Fibroblast of pulmonary artery (primary cell): ENCODE data around the gene POLR1A.

ENCODE experiments used
- DNase-seq: peaks from one replicate; pipeline ENCODE4 v3.0.0-alpha.2; 2010; ENCODE audit warnings: low read depth
- H3K4me3 ChIP-seq: replicated peaks from 2 replicates; pipeline ENCODE4 v1.5.1; 2011; ENCODE audit warnings: low read depth, mild to moderate bottlenecking, control low read depth, low read length, moderate library complexity
- CTCF ChIP-seq: IDR thresholded peaks from 2 replicates; pipeline ENCODE4 v1.5.1; 2011; ENCODE audit warnings: mild to moderate bottlenecking, control low read depth, low read length, inconsistent platforms; ENCODE audit errors: missing control alignments

POLR1A gene

GRCh38 chr2:85987266-85988174 lies 118.2 kb downstream of the POLR1A start:
- no peak for DNase-seq
- no peak for TF ChIP-seq CTCF
- no peak overlapping the region for H3K4me3 ChIP-seq

- no peak for DNase-seq
- no peak overlapping the region for H3K4me3 ChIP-seq
- TF ChIP-seq CTCF: no peak
These were observed 119.6 kb downstream of the POLR1A start for GRCh38 chr2:85986121-85986520.

- no peak overlapping the region for H3K4me3 ChIP-seq
- no peak for DNase-seq
- no peak for TF ChIP-seq CTCF
These were observed 120.9 kb downstream of the POLR1A start for GRCh38 chr2:85984788-85985187.

GRCh38 chr2:85983766-85984165 lies 121.9 kb downstream of the POLR1A start:
- DNase-seq: no peak
- TF ChIP-seq CTCF: no peak
- H3K4me3 ChIP-seq: no peak overlapping the region

GRCh38 chr2:85981579-85982247 lies 124.0 kb downstream of the POLR1A start:
- no peak overlapping the region for H3K4me3 ChIP-seq

More at GRCh38 chr2:85981579-85982247, 124.0 kb downstream of the POLR1A start:
- DNase-seq: no peak
- no peak for TF ChIP-seq CTCF
